ENCODE results near the gene CENPH. TPM values are rescaled to one million over a fixed set of nuclear protein-coding genes. Genes with fewer than 3 reads are reported as not detected.
"Not testable (repeated sequence)": the region's sequence is repeated elsewhere in the genome, so short reads cannot be mapped to it uniquely, and the experiment has no call there.

The CENPH gene
- total and polyA plus RNA-seq, 2 donors (not counting 1 experiment from before 2014, with no cell fraction given) = 2.8 to 11.9 TPM

GRCh38 chr5:69236733-69237132 lies 47.4 kb downstream of the CENPH start:
- H2AFZ ChIP-seq (ENCODE audit: insufficient read depth, low read depth, low read length, poor library complexity, severe bottlenecking); H3K4me2 ChIP-seq (replicated peaks; ENCODE audit: low read depth, low read length, poor library complexity, severe bottlenecking); ATAC-seq (ENCODE audit: low read depth); H3K9me3 ChIP-seq (ENCODE audit: control extremely low read depth in 1 of 3, control insufficient read depth in 2 of 3, insufficient read depth in 1 of 3, low read length in 2 of 3); intact Hi-C loops (cut with micrococcal nuclease); H3K27me3 Mint-ChIP-seq; H3K9ac ChIP-seq (ENCODE audit: low read length); H3K4me3 ChIP-seq (ENCODE audit: control extremely low read depth in 1 of 5, extremely low read depth in 1 of 5, insufficient read depth in 1 of 5, low read depth in 2 of 5, low read length in 4 of 5); H3K27me3 ChIP-seq (replicated peaks in 1 of 4; ENCODE audit: control extremely low read depth in 1 of 4, control insufficient read depth in 3 of 4, insufficient read depth in 4 of 4, low read length in 3 of 4); H3K27ac ChIP-seq (ENCODE audit: low read length in 2 of 2); H3K9me3 Mint-ChIP-seq (ENCODE audit: insufficient read depth); H4K20me1 ChIP-seq (ENCODE audit: control insufficient read depth, insufficient read depth, low read length, poor library complexity, severe bottlenecking); DNase-seq: not testable (repeated sequence)
- POLR2A ChIA-PET = interaction anchor here (0.7 kb wide), 1 partner anchor 801 kb away, joined by 13 read pairs; no protein-coding TSS in a partner anchor
- peaks cover 6 to 21% of the 10 kb centered on the region in 2 donors for H3K4me1 ChIP-seq (ENCODE audit: control insufficient read depth in 2 of 2, insufficient read depth in 2 of 2, low read length in 2 of 2)
- 97% methylated on average over 5 of the region's 9 CpGs for WGBS (ENCODE audit: insufficient coverage)
- Mint-ChIP-seq H3K27ac (peak overlapping the region; percentile 43), H3K4me3 (peak overlapping the region; percentile 67), H3K4me1 (peaks cover 46% of the 10 kb centered on the region)
- CTCF ChIA-PET = interaction anchor here (2.4 to 2.6 kb wide), 2 partner anchors 20 to 98 kb away, joined by 11 to 12 read pairs; no protein-coding TSS in a partner anchor
- peaks cover 65% of the 10 kb centered on the region for H3K79me2 ChIP-seq (ENCODE audit: control insufficient read depth, insufficient read depth, low read length)
- peaks cover 7 to 11% of the 10 kb centered on the region in 2 experiments for H3K36me3 ChIP-seq (replicated peaks in 1 of 2; ENCODE audit: control extremely low read depth in 1 of 2, control insufficient read depth in 1 of 2, extremely low read depth in 1 of 2, insufficient read depth in 2 of 2, low read length in 1 of 2)

DNA sequence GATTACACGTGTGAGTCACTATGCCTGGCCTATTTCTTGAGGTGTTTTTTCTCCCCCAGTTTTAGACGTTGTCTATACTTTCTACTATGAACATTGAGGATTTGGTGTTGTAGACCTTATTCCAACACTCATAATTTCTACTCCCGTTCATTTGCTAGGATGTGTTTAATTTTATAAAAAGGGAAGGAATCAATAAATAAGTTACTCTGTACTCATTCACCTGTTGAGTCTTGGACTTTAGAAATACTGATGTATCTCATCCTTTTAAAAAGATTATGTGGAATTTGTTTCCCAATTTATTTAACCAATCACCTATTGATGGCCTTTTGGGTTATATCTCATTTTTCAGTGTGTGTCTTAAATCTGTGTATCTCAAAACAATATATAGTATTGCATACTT lies 48.5 kb downstream of the CENPH start:
- H3K27ac Mint-ChIP-seq = no peak overlapping the region
- WGBS (ENCODE audit: insufficient coverage) = no CpG with 5 or more reads among the region's 3 CpGs
- H3K4me1 Mint-ChIP-seq = peaks cover 55% of the 10 kb centered on the region

More for the DNA sequence above, 48.5 kb downstream of the CENPH start:
- Histone ChIP-seq H3K27me3 (replicated peaks in 1 of 4; ENCODE audit: control extremely low read depth in 1 of 4, control insufficient read depth in 3 of 4, insufficient read depth in 4 of 4, low read length in 3 of 4) (no peaks in the 10 kb centered on the region), H3K36me3 (replicated peaks in 1 of 2; ENCODE audit: control extremely low read depth in 1 of 2, control insufficient read depth in 1 of 2, extremely low read depth in 1 of 2, insufficient read depth in 2 of 2, low read length in 1 of 2) (peaks cover 7 to 11% of the 10 kb centered on the region in 2 experiments), H3K9me3 (ENCODE audit: control extremely low read depth in 1 of 3, control insufficient read depth in 2 of 3, insufficient read depth in 1 of 3, low read length in 2 of 3) (no peaks in the 10 kb centered on the region), H3K4me1 (ENCODE audit: control insufficient read depth in 2 of 2, insufficient read depth in 2 of 2, low read length in 2 of 2) (peaks cover 6 to 21% of the 10 kb centered on the region in 2 donors), H4K20me1 (ENCODE audit: control insufficient read depth, insufficient read depth, low read length, poor library complexity, severe bottlenecking) (peaks cover 6% of the 10 kb centered on the region), H3K9ac (ENCODE audit: low read length) (no peak overlapping the region), H3K27ac (ENCODE audit: low read length in 2 of 2) (no peak overlapping the region), H3K4me3 (ENCODE audit: control extremely low read depth in 1 of 5, extremely low read depth in 1 of 5, insufficient read depth in 1 of 5, low read depth in 2 of 5, low read length in 4 of 5) (no peak overlapping the region), H3K4me2 (replicated peaks; ENCODE audit: low read depth, low read length, poor library complexity, severe bottlenecking) (no peak overlapping the region), H3K79me2 (ENCODE audit: control insufficient read depth, insufficient read depth, low read length) (peaks cover 75% of the 10 kb centered on the region), H2AFZ (ENCODE audit: insufficient read depth, low read depth, low read length, poor library complexity, severe bottlenecking) (no peak overlapping the region)
- no peaks in the 10 kb centered on the region for H3K27me3 Mint-ChIP-seq
- TF ChIP-seq, protein P1, sequence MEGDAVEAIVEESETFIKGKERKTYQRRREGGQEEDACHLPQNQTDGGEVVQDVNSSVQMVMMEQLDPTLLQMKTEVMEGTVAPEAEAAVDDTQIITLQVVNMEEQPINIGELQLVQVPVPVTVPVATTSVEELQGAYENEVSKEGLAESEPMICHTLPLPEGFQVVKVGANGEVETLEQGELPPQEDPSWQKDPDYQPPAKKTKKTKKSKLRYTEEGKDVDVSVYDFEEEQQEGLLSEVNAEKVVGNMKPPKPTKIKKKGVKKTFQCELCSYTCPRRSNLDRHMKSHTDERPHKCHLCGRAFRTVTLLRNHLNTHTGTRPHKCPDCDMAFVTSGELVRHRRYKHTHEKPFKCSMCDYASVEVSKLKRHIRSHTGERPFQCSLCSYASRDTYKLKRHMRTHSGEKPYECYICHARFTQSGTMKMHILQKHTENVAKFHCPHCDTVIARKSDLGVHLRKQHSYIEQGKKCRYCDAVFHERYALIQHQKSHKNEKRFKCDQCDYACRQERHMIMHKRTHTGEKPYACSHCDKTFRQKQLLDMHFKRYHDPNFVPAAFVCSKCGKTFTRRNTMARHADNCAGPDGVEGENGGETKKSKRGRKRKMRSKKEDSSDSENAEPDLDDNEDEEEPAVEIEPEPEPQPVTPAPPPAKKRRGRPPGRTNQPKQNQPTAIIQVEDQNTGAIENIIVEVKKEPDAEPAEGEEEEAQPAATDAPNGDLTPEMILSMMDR (IDR thresholded peaks at IDR 0.05) = no peak
- DNase-seq = no peak
- CTCF ChIA-PET = interaction anchor here (1.0 kb wide), 1 partner anchor 144 kb away, joined by 3 read pairs; the partner anchor contains the start of gene SLC30A5
- no peaks in the 10 kb centered on the region for H3K9me3 Mint-ChIP-seq (ENCODE audit: insufficient read depth)
- POLR2A ChIA-PET = no interaction called here
- no peak for ATAC-seq (ENCODE audit: low read depth)
- peak overlapping the region; percentile 15 for H3K4me3 Mint-ChIP-seq
- intact Hi-C loops (cut with micrococcal nuclease) = no loop called here

Measured in B cell (primary cell).